Measurements from ENCODE around the gene INPP5K.
"Not testable (repeated sequence)": the region's sequence is repeated elsewhere in the genome, so short reads cannot be mapped to it uniquely, and the experiment has no call there.

Gene INPP5K

GRCh38 chr17:1449412-1449967, 66.9 kb downstream of the INPP5K start:
- CTCF ChIA-PET = interaction anchor here (1.5 to 8.2 kb wide), 2 partner anchors 8 to 83 kb away, joined by 4 to 35 read pairs; no protein-coding TSS in a partner anchor
- no peak overlapping the region for H3K4me3 ChIP-seq (ENCODE audit: low read depth, low read length)
- no peak for DNase-seq (ENCODE audit: low read depth, low spot score)
- TF ChIP-seq CTCF (IDR thresholded peaks at IDR 0.05; ENCODE audit: insufficient read depth, low read length, missing control alignments) = no peak
- POLR2A ChIA-PET = interaction anchor here (1.1 kb wide), 1 partner anchor 11 kb away, joined by 6 read pairs; no protein-coding TSS in a partner anchor

GRCh38 chr17:1447052-1447451, 69.4 kb downstream of the INPP5K start:
- ChIA-PET CTCF (interaction anchor here (0.6 to 1.2 kb wide), 2 partner anchors 54 to 82 kb away, joined by 3 to 5 read pairs; no protein-coding TSS in a partner anchor), POLR2A (no interaction called here)
- no peak for TF ChIP-seq CTCF (IDR thresholded peaks at IDR 0.05; ENCODE audit: insufficient read depth, low read length, missing control alignments)
- no peak overlapping the region for H3K4me3 ChIP-seq (ENCODE audit: low read depth, low read length)
- no peak for DNase-seq (ENCODE audit: low read depth, low spot score)

GRCh38 chr17:1446201-1446600, 70.2 kb downstream of the INPP5K start:
- ChIA-PET POLR2A (no interaction called here), CTCF (interaction anchor here (0.6 to 1.2 kb wide), 2 partner anchors 54 to 81 kb away, joined by 3 to 5 read pairs; no protein-coding TSS in a partner anchor)
- TF ChIP-seq CTCF (IDR thresholded peaks at IDR 0.05; ENCODE audit: insufficient read depth, low read length, missing control alignments) = no peak
- H3K4me3 ChIP-seq (ENCODE audit: low read depth, low read length) = no peak overlapping the region
- DNase-seq (ENCODE audit: low read depth, low spot score) = no peak

- POLR2A ChIA-PET, CTCF ChIA-PET: not testable (repeated sequence)
Measured at GRCh38 chr17:1445695-1446094, 70.7 kb downstream of the INPP5K start.

More at GRCh38 chr17:1445695-1446094, 70.7 kb downstream of the INPP5K start:
- not testable (repeated sequence) for DNase-seq (ENCODE audit: low read depth, low spot score); H3K4me3 ChIP-seq (ENCODE audit: low read depth, low read length)
